ENCODE measurements around the gene FETUB. TPM values are rescaled to one million over a fixed set of nuclear protein-coding genes. Genes with fewer than 3 reads are reported as not detected.

Gene FETUB
- total and polyA plus RNA-seq, 2 of the 8 experiments (the other 6 are each of a cell fraction or from before 2014, with no cell fraction given): 0.15 TPM; not detected in 1

- no peak for TF ChIP-seq KDM1A (IDR thresholded peaks at IDR 0.05; ENCODE audit: borderline replicate concordance, low read length)
- TF ChIP-seq SIX5 (IDR thresholded peaks at IDR 0.05; ENCODE audit: low read depth, low read length): no peak
- no peak for TF ChIP-seq GTF2F1 (IDR thresholded peaks at IDR 0.05; ENCODE audit: borderline replicate concordance, low read depth, low read length)
Measured at GRCh38 chr3:186639778-186640472, at the start of gene FETUB (continued).
